Stimulated activated CD8-positive, alpha-beta memory T cell treated with anti-CD3 and anti-CD28 coated beads, Interleukin-15, amount 100 ng/mL, for 48 hours (primary cell): ENCODE measurements around the gene GNAZ.
"Not testable (repeated sequence)": the region's sequence is repeated elsewhere in the genome, so short reads cannot be mapped to it uniquely, and the experiment has no call there.

Source experiments
- DNase-seq, 2 donors: peaks; one replicate each; pipeline ENCODE4 v3.0.0-alpha.2; 2020; ENCODE audit warnings: low read depth in 2 of 2

Gene GNAZ

GRCh38 chr22:23044570-23044969, 25.7 kb upstream of the GNAZ start:
- no peak for DNase-seq

GRCh38 chr22:23045461-23045860, 24.9 kb upstream of the GNAZ start:
- DNase-seq: no peak

- no peak for DNase-seq
Measured at GRCh38 chr22:23047265-23047664, 23.1 kb upstream of the GNAZ start.

GRCh38 chr22:23047742-23048141, 22.6 kb upstream of the GNAZ start:
- DNase-seq: no peak

GRCh38 chr22:23050546-23050945, 19.8 kb upstream of the GNAZ start:
- DNase-seq: not testable (repeated sequence)

- DNase-seq: no peak
Measured at GRCh38 chr22:23053051-23053707, 17.1 kb upstream of the GNAZ start.

GRCh38 chr22:23053912-23054530, 16.3 kb upstream of the GNAZ start:
- DNase-seq: no peak

GRCh38 chr22:23054531-23055257, 15.6 kb upstream of the GNAZ start:
- DNase-seq: no peak

- DNase-seq: no peak
Measured at GRCh38 chr22:23055449-23056179, 14.7 kb upstream of the GNAZ start.

GRCh38 chr22:23057331-23057730, 13.0 kb upstream of the GNAZ start:
- no peak for DNase-seq

- no peak for DNase-seq
Measured at GRCh38 chr22:23058063-23058462, 12.3 kb upstream of the GNAZ start.

- DNase-seq: no peak
Measured at GRCh38 chr22:23058481-23059283, 11.6 kb upstream of the GNAZ start.

- DNase-seq: no peak
Measured at GRCh38 chr22:23059284-23059948, 10.9 kb upstream of the GNAZ start.

- DNase-seq: no peak
Measured at GRCh38 chr22:23060612-23061400, 9.5 kb upstream of the GNAZ start.

- DNase-seq: no peak
Measured at GRCh38 chr22:23061471-23062280, 8.6 kb upstream of the GNAZ start.

- DNase-seq: no peak
Measured at GRCh38 chr22:23062616-23063538, 7.4 kb upstream of the GNAZ start.

GRCh38 chr22:23063539-23064380, 6.6 kb upstream of the GNAZ start:
- DNase-seq: no peak
